Left colon (tissue), 2 donors: Measurements from ENCODE around the gene TMEM141. TPM values are rescaled to one million over a fixed set of nuclear protein-coding genes. Genes with fewer than 3 reads are reported as not detected.
"Not testable (repeated sequence)": the region's sequence is repeated elsewhere in the genome, so short reads cannot be mapped to it uniquely, and the experiment has no call there.

Experiments used
- ATAC-seq: fragments of 200-7000 bp; cut with Tn5 transposase; one replicate; pipeline ENCODE4 v1.9.1; 2020; ENCODE audit warnings: mild to moderate bottlenecking, moderate library complexity
- DNase-seq, 2 donors: peaks; one replicate each; pipeline ENCODE4 v3.0.0-alpha.2; 2020
- intact Hi-C, 2 donors: fragments of 100-400 bp; cut with DNase I in 1 of 2; cut with micrococcal nuclease in 1 of 2; formaldehyde crosslinking; loops; one replicate each; pipeline versions ENCODE4 v1.11.2 to v1.14.0; 2022; cut with DNase I, micrococcal nuclease
- total RNA-seq, 2 donors: library from RNA; stranded (reverse); fragmentation: NEBNext Ultra II Directional; extraction: Animal tissue kit (Norgen Biotek cat#: 25700); gene quantifications; one replicate each; pipeline ENCODE4 v1.2.1, GENCODE V29; 2021
- donor health status: DM: no; HTN: no; CAD: no.
- donor health status: DM: yes; HTN: yes; CAD: no.

Gene TMEM141
- total RNA-seq, 2 donors from 2014 or later = 239 to 377 TPM

DNA sequence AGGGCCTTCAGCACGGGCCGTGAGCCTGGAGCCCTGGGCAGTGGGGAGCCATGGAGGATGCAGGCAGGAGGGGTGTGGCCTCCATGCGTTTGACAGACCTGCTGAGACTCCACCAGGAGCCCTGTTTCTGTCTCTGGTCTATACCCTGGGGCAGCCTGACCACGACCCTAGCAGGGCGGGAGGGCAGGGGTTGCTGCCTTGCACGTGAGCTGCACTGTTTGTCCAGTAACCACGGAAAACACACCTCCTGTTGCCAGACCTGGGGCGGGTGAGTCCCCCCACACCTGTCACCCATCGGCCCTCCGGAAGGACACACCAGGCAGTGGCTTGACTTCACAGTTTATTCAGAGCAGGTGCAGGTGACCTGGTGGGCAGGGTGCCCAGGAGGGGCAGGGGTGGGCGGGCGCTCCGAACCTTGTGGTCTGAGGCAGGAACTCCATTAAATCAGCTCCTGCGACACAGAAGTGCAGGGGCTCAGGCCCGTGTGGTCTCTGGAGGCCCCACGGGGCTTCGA is 37.0 kb upstream of the TMEM141 start:
- DNase-seq (no peak), ATAC-seq (no peak)

DNA sequence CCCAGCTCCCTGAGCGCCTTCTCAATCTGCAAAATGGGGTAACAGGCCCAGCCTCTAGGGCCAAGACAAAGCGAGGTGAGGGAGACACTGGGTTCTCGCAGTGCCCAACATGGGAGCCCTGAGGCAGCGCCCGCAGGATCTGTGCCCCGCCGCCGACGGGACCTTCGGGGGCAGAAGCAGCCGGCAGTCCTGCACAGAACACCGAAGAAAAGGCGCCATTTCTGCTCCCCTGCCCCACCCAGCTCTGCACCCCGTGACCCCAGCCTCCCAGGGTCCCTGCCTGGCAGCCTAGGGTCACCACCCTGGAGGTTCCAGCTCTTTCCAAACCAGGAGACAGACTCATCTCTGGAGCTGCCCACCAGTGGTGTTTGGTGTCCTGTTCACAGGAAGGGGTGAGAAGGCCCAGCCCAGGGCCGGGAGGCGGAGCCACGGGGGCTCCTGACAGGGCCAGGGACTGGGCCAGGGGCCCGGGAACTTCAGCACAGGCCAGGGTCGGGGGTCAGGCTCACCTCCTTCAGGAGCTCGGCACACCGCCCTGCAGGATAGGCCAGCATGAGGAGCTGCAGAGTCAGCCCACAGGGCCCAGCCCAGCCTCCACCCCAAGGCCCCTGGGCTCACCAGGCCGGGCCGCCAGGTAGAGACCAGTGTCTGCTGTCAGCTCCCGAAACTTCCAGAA is 36.4 kb upstream of the TMEM141 start:
- no peak for DNase-seq
- intact Hi-C loops = no loop called here
- ATAC-seq = no peak

More for the DNA sequence above, 37.0 kb upstream of the TMEM141 start:
- intact Hi-C loops = no loop called here

DNA sequence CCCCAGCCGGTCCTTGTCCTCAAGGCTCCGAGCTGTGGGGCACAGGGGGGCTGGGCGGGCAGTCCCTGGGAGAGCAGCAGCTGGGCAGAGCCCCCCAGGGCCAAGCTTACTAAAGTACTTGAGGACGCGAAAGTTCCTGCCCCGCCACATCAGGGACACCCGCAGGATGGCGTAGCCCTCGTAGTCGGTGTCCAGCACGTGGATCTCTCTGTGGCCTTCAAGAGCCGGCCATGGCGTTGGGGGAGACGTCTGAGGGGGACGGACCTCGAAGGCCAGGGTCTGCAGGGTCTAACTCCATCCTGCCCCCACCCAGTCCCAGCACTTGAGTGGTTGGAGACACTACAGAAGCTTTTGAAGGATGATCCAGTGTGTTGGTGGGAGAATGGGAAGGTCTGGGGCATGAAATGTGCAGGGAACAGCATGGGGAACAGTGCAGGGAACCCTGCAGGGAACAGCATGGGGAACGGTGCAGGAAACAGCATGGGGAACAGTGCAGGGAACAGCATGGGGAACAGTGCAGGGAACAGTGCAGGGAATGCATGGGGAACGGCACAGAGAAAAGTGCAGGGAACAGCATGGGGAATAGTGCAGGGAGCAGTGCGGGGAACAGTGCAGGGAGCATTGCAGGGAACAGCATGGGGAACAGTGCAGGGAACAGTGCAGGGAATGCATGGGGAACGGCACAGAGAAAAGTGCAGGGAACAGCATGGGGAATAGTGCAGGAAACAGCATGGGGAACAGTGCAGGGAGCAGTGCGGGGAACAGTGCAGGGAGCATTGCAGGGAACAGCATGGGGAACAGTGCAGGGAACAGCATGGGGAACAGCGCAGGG is 35.6 kb upstream of the TMEM141 start:
- DNase-seq, intact Hi-C loops, ATAC-seq: not testable (repeated sequence)

DNA sequence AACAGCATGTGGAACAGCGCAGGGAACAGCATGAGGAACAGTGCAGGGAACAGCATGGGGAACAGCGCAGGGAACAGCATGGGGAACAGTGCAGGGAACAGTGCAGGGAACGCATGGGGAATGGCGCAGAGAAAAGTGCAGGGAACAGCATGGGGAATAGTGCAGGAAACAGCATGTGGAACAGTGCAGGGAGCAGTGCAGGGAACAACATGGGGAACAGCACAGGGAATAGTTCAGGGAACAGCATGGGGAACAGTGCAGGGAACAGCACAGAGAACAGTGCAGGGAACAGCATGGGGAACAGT is 35.1 kb upstream of the TMEM141 start:
- no peak for DNase-seq
- intact Hi-C loops = no loop called here
- no peak for ATAC-seq

DNA sequence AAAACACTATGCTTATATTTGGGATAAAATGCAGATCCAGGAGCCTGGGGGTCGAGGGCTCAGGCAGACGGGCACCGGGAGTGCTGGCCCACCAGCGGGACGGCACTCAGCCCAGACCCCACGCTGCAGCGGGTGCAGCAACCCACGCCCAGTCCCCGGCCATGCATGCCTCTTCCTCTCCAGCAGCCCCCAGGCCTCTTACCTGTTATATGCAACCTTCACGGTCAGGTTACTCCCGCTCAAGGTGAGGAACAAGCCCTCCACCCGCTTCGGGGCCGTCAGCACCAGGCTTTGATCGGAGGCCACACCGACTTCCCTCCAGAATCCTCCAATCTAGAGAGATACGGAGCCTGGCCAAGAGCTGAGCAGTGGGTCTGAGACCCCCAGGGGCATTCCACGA is 34.3 kb upstream of the TMEM141 start:
- ATAC-seq (no peak), DNase-seq (no peak)
- intact Hi-C loops = no loop called here

DNA sequence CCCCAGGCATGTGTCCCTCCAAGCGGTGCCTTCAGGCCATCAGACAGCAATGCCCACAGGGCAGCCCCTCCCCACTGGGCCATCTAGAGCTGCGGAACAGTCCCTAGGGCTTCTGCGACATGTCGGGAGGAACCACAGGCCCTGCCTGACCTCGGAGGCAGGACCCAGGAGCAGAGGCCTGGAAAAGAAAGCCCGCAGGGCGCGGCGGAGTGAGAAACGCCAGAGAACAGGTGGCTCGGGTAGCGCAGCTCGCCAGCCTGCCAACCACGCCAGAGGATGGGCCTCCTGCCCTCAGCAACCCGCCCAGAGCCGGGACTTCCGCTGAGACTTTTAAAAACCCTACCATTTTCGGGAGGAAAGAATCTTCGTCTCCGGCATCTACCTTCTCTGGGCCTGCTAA is 33.8 kb upstream of the TMEM141 start:
- peak in 1 of 2 donors; percentile 25 for DNase-seq
- intact Hi-C loops = no loop called here
- ATAC-seq = no peak

DNA sequence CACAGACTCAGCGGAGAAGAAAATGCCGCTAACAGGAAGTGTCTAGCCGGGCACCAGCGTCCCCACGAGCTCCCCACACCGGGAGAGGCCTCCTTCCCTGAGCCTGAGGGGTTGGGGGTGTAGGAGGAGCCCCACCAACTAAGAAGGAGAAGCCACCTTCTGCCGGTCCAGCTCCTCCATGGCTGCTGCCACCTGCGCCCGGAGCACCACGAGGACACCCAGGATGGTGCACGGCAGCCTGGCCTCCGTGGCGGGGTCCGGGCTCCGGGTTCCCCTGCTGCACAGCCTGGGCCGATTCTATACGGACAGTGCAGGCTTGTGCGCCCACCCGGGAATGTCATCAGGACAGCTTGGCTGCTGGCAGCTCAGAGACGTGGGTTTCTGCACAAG is 33.4 kb upstream of the TMEM141 start:
- ATAC-seq (no peak), DNase-seq (no peak)

DNA sequence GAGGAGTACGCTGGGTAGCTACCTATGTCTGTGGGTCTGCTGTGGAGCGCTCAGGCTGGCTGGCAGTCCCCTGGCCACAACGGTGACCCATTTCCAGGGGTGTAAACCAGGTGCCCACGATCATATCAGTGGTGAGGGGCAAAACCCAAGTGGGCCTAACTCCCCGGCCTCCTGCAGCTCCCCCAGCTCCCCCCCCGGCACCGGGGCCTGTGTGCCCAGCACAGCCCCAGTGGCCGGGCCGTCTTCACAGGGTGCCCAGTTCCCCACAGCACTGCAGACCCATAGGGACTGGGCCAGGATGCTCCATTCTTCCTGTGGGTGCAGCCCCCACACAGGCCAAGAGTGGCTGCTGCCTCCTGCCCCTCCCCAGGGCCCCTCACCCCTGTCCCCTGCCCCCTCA is 32.1 kb upstream of the TMEM141 start:
- ATAC-seq (no peak), DNase-seq (no peak)
- intact Hi-C loops = no loop called here

More for the DNA sequence above, 33.4 kb upstream of the TMEM141 start:
- intact Hi-C loops = no loop called here

DNA sequence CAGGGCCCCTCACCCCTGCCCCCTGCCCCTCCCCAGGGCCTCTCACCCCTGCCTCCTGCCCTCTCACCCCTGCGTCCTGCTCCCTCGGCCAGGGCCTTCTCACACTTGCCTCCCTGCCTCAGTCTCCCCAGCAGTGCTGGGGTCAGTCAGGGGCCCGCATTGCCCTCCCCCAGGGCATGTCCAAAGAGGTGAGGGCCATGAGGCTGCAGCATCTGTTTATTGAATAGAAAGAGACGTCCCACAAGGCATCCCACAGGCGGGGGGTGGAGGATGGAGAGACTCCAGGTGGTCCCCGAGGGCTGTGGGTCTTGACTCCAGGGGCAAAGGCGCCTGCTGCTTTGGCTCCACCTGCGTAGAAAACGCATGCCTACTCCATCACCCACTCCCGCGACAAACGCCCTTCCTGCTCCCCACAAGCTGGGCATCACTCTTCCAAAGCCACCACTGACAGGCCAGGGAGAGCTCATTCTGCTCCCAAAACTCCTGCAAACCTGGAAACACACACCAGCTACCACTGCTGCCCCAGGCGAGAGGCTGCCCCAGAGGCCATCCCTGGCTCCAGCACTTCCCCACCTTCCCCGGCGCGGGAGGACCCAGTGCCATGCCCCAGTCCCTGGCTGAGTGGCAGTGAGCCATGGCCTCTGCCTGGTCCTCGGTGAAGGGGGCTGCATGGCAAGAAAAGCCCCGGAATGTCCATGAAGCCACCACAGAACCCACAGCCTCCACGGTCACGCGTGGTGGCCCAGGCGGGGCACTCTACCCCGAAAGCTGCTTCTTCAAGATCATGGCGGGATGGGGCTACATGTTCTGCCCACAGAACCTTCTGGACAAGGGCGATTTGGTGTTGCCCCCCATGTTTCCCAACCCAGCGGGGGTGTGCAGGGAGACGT is 31.5 kb upstream of the TMEM141 start:
- ATAC-seq (no peak), DNase-seq (no peak)
- intact Hi-C loops = no loop called here

DNA sequence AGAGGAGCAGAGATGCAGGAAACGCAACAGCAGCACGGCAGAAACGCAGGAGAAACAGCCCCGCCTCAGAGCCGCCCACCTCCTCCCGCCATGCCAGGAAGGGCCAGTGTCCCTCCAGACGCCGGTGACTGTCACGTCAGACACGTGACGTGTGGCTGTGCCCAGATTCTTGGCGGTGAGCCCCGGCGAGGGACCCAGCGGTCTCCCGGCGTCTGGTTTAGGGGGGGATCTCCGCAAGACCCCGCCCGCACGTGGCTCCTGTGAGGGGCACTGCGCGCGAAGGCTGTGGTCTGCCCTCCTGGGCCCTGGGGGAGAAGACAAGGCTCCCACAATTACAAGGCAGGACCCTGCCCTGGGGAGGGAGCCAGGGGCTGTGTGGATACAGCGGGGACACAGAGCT is 30.7 kb upstream of the TMEM141 start:
- no peak for ATAC-seq
- DNase-seq = no peak
- intact Hi-C loops = no loop called here

DNA sequence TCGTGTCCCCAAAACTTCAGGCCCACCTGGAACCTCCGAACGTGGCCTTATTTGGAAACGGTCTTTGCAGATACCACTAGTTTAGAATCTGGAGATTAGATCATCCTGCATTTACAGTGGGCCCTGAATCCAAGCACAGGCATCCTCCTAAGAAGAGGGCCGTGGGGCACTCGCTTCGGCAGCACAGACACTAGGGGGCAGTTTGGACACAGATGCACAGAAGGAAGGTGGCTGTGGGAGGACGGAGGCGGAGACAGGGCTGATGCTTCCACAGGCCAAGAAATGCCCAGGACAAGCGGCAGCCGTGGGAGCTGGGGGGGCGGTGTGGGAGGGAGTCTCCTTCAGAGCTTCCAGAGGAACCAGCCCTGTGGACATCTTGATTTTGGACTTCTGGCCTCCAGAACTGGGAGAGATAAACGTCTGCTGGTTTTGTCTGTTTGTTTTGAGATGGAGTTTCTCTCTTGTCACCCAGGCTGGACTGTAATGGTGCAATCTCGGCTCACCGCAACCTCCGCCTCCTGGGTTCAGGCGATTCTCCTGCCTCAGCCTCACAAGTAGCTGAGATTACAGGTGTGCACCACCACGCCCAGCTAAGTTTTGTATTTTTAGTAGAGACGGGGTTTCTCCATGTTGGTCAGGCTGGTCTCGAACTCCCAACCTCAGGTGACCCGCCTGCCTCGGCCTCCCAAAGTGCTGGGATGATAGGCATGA is 30.2 kb upstream of the TMEM141 start:
- ATAC-seq (peak; percentile 44), DNase-seq (peak in 1 of 2 donors; percentile 71)
- intact Hi-C loops = not testable (repeated sequence)

DNA sequence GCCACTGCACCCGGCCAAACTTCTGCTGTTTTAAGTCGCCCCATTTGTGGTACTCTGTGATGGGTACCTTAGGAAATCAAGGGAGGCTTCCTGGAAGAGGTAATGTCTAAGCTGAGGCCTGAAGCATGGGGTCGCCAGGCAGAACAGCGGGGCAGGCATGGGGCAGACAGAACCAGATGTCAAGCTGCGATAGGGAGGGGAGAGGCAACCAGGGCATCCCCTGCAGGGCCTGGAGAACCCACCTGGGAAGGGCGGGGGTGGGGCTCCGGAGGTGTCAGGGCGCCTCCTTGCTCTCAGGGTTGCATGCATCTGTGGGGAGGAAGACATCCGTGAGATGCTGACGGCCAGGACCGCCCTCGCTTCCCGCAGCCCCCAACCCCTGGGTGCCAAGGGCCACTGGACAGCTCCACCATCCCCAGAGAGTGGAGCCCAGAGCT is 29.6 kb upstream of the TMEM141 start:
- intact Hi-C loops = no loop called here
- ATAC-seq (no peak), DNase-seq (no peak)

DNA sequence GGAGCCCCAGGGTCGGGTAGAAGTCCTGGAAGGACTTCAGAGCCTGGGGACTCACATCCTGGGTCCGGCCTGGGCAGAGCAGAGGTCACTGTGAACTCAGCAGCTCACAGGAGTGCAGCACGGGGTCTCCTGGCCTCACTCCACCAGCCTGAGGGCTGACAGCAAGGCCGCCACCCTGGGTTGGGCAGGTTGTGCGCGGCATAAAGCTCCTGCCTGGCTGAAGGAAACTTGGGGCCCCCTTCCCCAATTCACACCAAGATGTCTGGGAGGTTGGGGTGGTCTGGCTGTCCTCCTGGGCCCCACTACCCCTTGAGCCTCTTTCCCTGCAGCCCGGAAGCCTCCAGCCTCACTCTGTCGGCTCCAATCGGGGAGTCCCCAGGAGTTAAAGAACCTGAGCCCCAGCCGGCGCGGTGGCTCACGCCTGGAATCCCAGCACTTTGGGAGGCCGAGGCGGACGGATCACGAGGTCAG is 28.9 kb upstream of the TMEM141 start:
- DNase-seq (no peak), ATAC-seq (no peak)
- intact Hi-C loops = no loop called here

DNA sequence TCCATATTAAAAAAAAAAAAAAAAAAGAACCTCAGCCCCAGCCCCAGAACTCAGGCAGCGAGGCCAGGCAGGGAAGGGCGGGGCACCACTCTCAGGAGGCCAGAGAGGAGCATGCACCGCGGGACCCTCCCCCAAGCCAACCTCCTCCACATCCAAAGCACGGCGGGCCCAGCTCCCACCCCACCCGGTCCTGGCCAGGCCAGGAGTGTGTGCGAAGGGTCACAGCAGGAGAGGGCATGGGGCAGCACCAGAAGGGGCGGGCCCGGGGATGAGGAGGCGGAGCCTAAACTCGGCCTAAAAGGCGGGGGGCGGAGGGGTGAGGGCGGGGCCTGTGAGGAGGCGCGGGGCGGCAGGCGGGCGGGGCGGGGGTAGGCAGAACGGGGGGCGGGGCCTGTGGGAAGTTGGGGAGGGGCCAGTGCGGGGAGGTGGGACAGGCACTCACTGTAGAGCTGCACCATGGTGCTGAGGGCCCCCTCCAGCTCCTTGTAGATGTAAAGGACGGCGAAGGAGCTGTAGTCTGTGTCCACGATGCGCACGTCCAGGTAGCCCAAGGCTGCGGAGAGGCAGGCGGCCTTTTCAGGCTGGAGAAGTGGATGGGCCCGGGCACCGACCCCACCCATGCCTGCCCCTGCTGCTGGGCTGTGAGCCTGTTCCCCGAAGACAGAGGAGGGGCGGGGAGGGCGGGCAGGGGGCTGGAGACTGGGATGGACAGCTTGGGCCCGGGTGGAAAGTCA is 28.1 kb upstream of the TMEM141 start:
- peak; percentile 39 for ATAC-seq
- intact Hi-C loops = no loop called here
- peak; percentile 59 to 63 for DNase-seq

DNA sequence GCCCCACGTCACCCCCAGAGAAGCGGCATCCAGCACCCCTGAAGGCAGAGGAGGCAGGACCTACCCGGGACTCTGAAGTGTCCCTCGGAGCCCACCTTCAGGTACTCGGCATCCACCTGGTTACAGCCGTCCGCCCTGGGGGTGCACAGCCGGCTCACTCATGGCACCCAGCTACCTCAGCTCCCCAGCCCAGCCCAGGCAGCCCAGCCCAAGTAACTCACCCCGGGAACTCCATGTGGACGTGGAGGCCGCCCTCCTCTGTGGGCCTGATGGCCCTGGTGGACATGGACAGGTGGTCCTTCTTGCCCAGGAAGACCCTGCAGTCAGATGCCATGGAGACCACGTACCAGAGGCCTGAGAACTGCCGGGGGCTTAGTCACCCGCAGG is 27.5 kb upstream of the TMEM141 start:
- DNase-seq (no peak), ATAC-seq (no peak)
- intact Hi-C loops = no loop called here

DNA sequence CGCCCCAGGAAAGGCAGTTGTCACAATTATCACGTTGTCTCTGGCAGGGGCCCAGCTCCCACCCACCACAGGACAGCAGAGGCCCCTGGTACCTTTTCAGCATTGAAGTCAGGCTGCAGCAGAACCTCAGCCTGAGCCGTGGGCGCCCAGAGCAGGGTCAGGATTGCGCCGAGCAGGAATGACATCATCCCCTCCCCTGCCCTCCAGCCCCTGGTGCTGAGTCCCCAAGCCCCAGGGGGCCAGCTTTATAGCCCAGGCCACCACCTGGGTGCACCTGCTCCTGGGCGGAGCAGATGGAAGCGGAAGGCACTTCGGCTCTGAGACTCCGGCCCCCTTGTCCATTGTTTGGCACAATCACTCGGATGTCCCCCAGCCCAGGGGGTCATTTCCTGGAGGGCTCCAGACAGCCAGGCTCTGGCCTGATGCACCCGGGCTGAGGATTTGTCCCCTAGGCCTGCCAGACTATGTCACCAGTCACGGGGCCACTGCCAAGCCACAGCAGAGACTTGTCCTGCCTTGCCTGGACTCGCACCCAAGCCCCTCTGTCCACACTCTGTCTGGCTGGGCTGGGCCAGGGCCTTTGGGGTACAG is 26.7 kb upstream of the TMEM141 start, which contains the start of gene LCN15:
Gene LCN15, minus strand, starts transcription at position 218 of the 591 bp plus-strand sequence. Its CDS starts 30 bp downstream, at position 188.
- DNase-seq = no peak
- peak; percentile 9 for ATAC-seq
- intact Hi-C loops = no loop called here

DNA sequence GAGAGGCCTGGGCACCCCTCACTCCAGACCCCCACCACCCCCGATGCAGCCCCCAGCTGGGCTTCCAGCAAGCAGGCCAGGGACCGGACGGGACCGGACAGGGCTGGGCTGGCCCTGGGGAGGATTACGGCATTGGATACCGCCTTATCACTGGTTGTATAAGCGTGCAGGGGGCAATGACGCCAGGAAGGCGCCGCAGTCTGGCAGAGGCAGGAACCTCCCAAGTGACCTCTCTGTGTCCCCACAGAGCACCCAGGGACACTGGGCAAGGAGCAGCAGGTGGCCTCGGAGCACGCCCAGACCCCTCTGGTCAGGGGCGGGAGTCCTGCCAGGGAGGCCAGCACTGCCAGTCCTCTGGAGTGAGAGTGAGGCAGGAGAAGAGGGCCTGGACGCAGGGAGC is 26.1 kb upstream of the TMEM141 start:
- intact Hi-C loops = no loop called here
- ATAC-seq = peak; percentile 62
- peak; percentile 41 to 67 for DNase-seq
